Activated CD8-positive, alpha-beta T cell treated with anti-CD3 and anti-CD28 coated beads, Interleukin-2, amount 10 ng/mL, durations not matched to agents 7 days and 5 days (primary cell): ENCODE results near the gene GAST. TPM values are rescaled to one million over a fixed set of nuclear protein-coding genes. Genes with fewer than 3 reads are reported as not detected.

ENCODE experiments used
- ATAC-seq: fragments of 150-1000 bp; cut with Tn5 transposase; one replicate; pipeline ENCODE4 v1.10.0; 2021; ENCODE audit warnings: moderate library complexity
- CTCF ChIA-PET: fragments of 350-600 bp; sonication (Branson Sonifier 250); formaldehyde crosslinking; loops from one replicate; lab custom pipeline; 2021; ENCODE audit warnings: antibody characterized with exemption; lab: Charles Lee
- POLR2A ChIA-PET: fragments of 350-600 bp; sonication (Branson Sonifier 250); formaldehyde crosslinking; loops from one replicate; lab custom pipeline; 2021; ENCODE audit warnings: antibody characterized with exemption; lab: Charles Lee
- DNase-seq: peaks from one replicate; pipeline ENCODE4 v3.0.0-alpha.2; 2020
- H3K27ac Mint-ChIP-seq: one replicate; pipeline ENCODE4 v1.8.0; 2021; ENCODE audit warnings: mild to moderate bottlenecking, mixed read lengths
- H3K27me3 Mint-ChIP-seq: one replicate; pipeline ENCODE4 v1.8.0; 2021; ENCODE audit warnings: low read depth, mixed read lengths
- H3K36me3 Mint-ChIP-seq: one replicate; pipeline ENCODE4 v1.8.0; 2021; ENCODE audit warnings: low read depth, mixed read lengths
- H3K4me1 Mint-ChIP-seq: one replicate; pipeline ENCODE4 v1.8.0; 2021; ENCODE audit warnings: low read depth, mixed read lengths
- H3K4me3 Mint-ChIP-seq: one replicate; pipeline ENCODE4 v1.8.0; 2021; ENCODE audit warnings: mild to moderate bottlenecking, mixed read lengths
- H3K9me3 Mint-ChIP-seq: one replicate; pipeline ENCODE4 v1.8.0; 2022; ENCODE audit warnings: mixed read lengths; ENCODE audit not compliant: insufficient read depth
- total RNA-seq, 2 experiments: library from RNA; stranded (reverse); gene quantifications; one replicate each; pipeline ENCODE4 v1.2.3, GENCODE V29; 2021

GAST gene
- total RNA-seq, 2 experiments from 2014 or later = not detected

- Mint-ChIP-seq H3K4me3 (no peak overlapping the region), H3K4me1 (peaks cover 17% of the 10 kb centered on the region), H3K27ac (no peak overlapping the region), H3K36me3 (no peaks in the 10 kb centered on the region), H3K9me3 (no peaks in the 10 kb centered on the region), H3K27me3 (peaks cover 52% of the 10 kb centered on the region)
- ChIA-PET POLR2A (no interaction called here), CTCF (interaction anchor here (1.3 kb wide), 1 partner anchor 66 kb away, joined by 5 read pairs; no protein-coding TSS in a partner anchor)
- no peak for ATAC-seq
- no peak for DNase-seq
Observed at GRCh38 chr17:41734949-41735313, 22.8 kb downstream of the GAST start.

- peaks cover 17% of the 10 kb centered on the region for H3K4me1 Mint-ChIP-seq
- ChIA-PET POLR2A (no interaction called here), CTCF (interaction anchor here (3.1 kb wide), 1 partner anchor 66 kb away, joined by 37 read pairs; no protein-coding TSS in a partner anchor)
- no peak overlapping the region for H3K27ac Mint-ChIP-seq
- H3K27me3 Mint-ChIP-seq = peaks cover 44% of the 10 kb centered on the region
- DNase-seq (no peak), ATAC-seq (no peak)
- no peaks in the 10 kb centered on the region for H3K9me3 Mint-ChIP-seq
- H3K4me3 Mint-ChIP-seq = no peak overlapping the region
- H3K36me3 Mint-ChIP-seq = no peaks in the 10 kb centered on the region
Observed at GRCh38 chr17:41735744-41736143, 23.6 kb downstream of the GAST start.

- ATAC-seq (no peak), DNase-seq (peak; percentile 26)
- Mint-ChIP-seq H3K9me3 (no peaks in the 10 kb centered on the region), H3K27me3 (peaks cover 32% of the 10 kb centered on the region), H3K4me1 (peaks cover 17% of the 10 kb centered on the region), H3K36me3 (no peaks in the 10 kb centered on the region), H3K27ac (peak overlapping the region; percentile 66), H3K4me3 (no peak overlapping the region)
- CTCF ChIA-PET = interaction anchor here (0.5 to 3.1 kb wide), 18 partner anchors 12 to 149 kb away, joined by 3 to 37 read pairs (median 4); partner anchors contain the start of genes JUP, KLHL10 and P3H4
- POLR2A ChIA-PET = interaction anchor here (0.8 kb wide), 1 partner anchor 64 kb away, joined by 3 read pairs; no protein-coding TSS in a partner anchor
Observed at GRCh38 chr17:41736983-41737679, 25.0 kb downstream of the GAST start.

GRCh38 chr17:41737680-41738023, 25.5 kb downstream of the GAST start:
- Mint-ChIP-seq H3K4me3 (no peak overlapping the region), H3K9me3 (no peaks in the 10 kb centered on the region), H3K36me3 (no peaks in the 10 kb centered on the region), H3K27me3 (peaks cover 27% of the 10 kb centered on the region), H3K4me1 (peaks cover 17% of the 10 kb centered on the region), H3K27ac (peak overlapping the region; percentile 66)
- ATAC-seq (peak; percentile 9), DNase-seq (no peak)
- ChIA-PET POLR2A (interaction anchor here (0.8 kb wide), 1 partner anchor 64 kb away, joined by 3 read pairs; no protein-coding TSS in a partner anchor), CTCF (interaction anchor here (0.5 to 3.1 kb wide), 18 partner anchors 13 to 148 kb away, joined by 3 to 37 read pairs (median 4); partner anchors contain the start of genes JUP, KLHL10 and P3H4)

GRCh38 chr17:41738077-41738800, 26.1 kb downstream of the GAST start:
- ChIA-PET CTCF (interaction anchor here (0.5 to 3.1 kb wide), 17 partner anchors 13 to 132 kb away, joined by 3 to 37 read pairs (median 4); partner anchors contain the start of genes JUP, KLHL10 and P3H4), POLR2A (interaction anchor here (0.8 kb wide), 1 partner anchor 63 kb away, joined by 3 read pairs; no protein-coding TSS in a partner anchor)
- Mint-ChIP-seq H3K27ac (peak overlapping the region; percentile 66), H3K9me3 (no peaks in the 10 kb centered on the region), H3K4me3 (no peak overlapping the region), H3K36me3 (no peaks in the 10 kb centered on the region), H3K4me1 (peaks cover 17% of the 10 kb centered on the region), H3K27me3 (peaks cover 26% of the 10 kb centered on the region)
- peak; percentile 94 for ATAC-seq
- peak; percentile 86 for DNase-seq

GRCh38 chr17:41738801-41739112, 26.6 kb downstream of the GAST start:
- Mint-ChIP-seq H3K36me3 (no peaks in the 10 kb centered on the region), H3K4me1 (peaks cover 14% of the 10 kb centered on the region), H3K9me3 (no peaks in the 10 kb centered on the region), H3K4me3 (no peak overlapping the region), H3K27me3 (peaks cover 22% of the 10 kb centered on the region), H3K27ac (no peak overlapping the region)
- ChIA-PET CTCF (no interaction called here), POLR2A (no interaction called here)
- DNase-seq (no peak), ATAC-seq (no peak)

- Mint-ChIP-seq H3K9me3 (no peaks in the 10 kb centered on the region), H3K4me1 (peaks cover 11% of the 10 kb centered on the region), H3K27ac (no peak overlapping the region), H3K27me3 (peaks cover 19% of the 10 kb centered on the region), H3K36me3 (no peaks in the 10 kb centered on the region), H3K4me3 (no peak overlapping the region)
- ChIA-PET POLR2A (interaction anchor here (1.1 kb wide), 1 partner anchor 59 kb away, joined by 3 read pairs; no protein-coding TSS in a partner anchor), CTCF (interaction anchor here (2.7 kb wide), 1 partner anchor 62 kb away, joined by 13 read pairs; no protein-coding TSS in a partner anchor)
- DNase-seq (no peak), ATAC-seq (no peak)
Observed at GRCh38 chr17:41739661-41740352, 27.7 kb downstream of the GAST start.

GRCh38 chr17:41740506-41740905, 28.4 kb downstream of the GAST start:
- Mint-ChIP-seq H3K9me3 (no peaks in the 10 kb centered on the region), H3K4me1 (peaks cover 8% of the 10 kb centered on the region), H3K4me3 (no peak overlapping the region), H3K27ac (no peak overlapping the region), H3K27me3 (peaks cover 14% of the 10 kb centered on the region), H3K36me3 (no peaks in the 10 kb centered on the region)
- ChIA-PET POLR2A (no interaction called here), CTCF (interaction anchor here (2.7 kb wide), 1 partner anchor 61 kb away, joined by 13 read pairs; no protein-coding TSS in a partner anchor)
- DNase-seq (no peak), ATAC-seq (no peak)

GRCh38 chr17:41741709-41742108, 29.6 kb downstream of the GAST start:
- no peak for ATAC-seq
- H3K4me3 Mint-ChIP-seq = no peak overlapping the region
- H3K36me3 Mint-ChIP-seq = no peaks in the 10 kb centered on the region
- ChIA-PET POLR2A (no interaction called here), CTCF (interaction anchor here (2.7 kb wide), 1 partner anchor 60 kb away, joined by 13 read pairs; no protein-coding TSS in a partner anchor)
- peaks cover 8% of the 10 kb centered on the region for H3K27me3 Mint-ChIP-seq
- no peak for DNase-seq
- no peak overlapping the region for H3K27ac Mint-ChIP-seq
- H3K9me3 Mint-ChIP-seq = no peaks in the 10 kb centered on the region
- peaks cover 8% of the 10 kb centered on the region for H3K4me1 Mint-ChIP-seq

- Mint-ChIP-seq H3K27ac (no peak overlapping the region), H3K27me3 (peaks cover 7% of the 10 kb centered on the region), H3K9me3 (no peaks in the 10 kb centered on the region), H3K4me1 (no peaks in the 10 kb centered on the region), H3K36me3 (no peaks in the 10 kb centered on the region), H3K4me3 (no peak overlapping the region)
- ATAC-seq = no peak
- POLR2A ChIA-PET = no interaction called here
- CTCF ChIA-PET = no interaction called here
- DNase-seq = no peak
Observed at GRCh38 chr17:41748275-41748674, 36.1 kb downstream of the GAST start.

GRCh38 chr17:41750862-41751261, 38.7 kb downstream of the GAST start:
- Mint-ChIP-seq H3K9me3 (no peaks in the 10 kb centered on the region), H3K4me1 (no peaks in the 10 kb centered on the region), H3K27ac (no peak overlapping the region), H3K36me3 (no peaks in the 10 kb centered on the region), H3K4me3 (no peak overlapping the region), H3K27me3 (peaks cover 7% of the 10 kb centered on the region)
- POLR2A ChIA-PET = no interaction called here
- ATAC-seq (no peak), DNase-seq (no peak)
- CTCF ChIA-PET = interaction anchor here (1.9 kb wide), 1 partner anchor 13 kb away, joined by 4 read pairs; no protein-coding TSS in a partner anchor
